ENCODE results near the gene ARF4. TPM values are rescaled to one million over a fixed set of nuclear protein-coding genes. Genes with fewer than 3 reads are reported as not detected.

ARF4 gene
- total RNA-seq, 2 donors from 2014 or later, result 51.7 to 75.5 TPM

DNA sequence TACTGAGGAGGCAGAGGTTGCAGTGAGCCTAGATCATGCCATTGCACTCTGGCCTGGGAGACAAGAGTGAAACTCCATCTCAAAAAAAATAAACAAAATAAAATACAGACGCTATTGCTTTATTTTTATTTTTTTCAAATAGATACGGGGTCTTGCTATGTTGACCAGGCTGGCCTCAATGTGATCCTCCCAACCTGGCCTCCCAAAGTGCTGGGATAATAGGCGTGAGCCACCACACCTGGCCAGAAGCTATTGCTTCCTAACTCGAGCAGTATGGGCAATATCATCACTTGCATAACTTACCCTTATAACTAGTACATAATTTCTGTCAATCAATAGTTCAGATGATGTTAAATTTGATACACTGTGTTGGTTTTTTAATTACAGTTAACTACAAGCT is 3.0 kb downstream of the ARF4 start:
- ATAC-seq (no peak), DNase-seq (ENCODE audit: low spot score in 2 of 2) (no peak)
- H3K36me3 Mint-ChIP-seq, result peaks cover 24 to 42% of the 10 kb centered on the region in 2 donors
- H3K27ac Mint-ChIP-seq, result peak overlapping the region; percentile 13 to 99
- no peaks in the 10 kb centered on the region for H3K9me3 Mint-ChIP-seq

DNA sequence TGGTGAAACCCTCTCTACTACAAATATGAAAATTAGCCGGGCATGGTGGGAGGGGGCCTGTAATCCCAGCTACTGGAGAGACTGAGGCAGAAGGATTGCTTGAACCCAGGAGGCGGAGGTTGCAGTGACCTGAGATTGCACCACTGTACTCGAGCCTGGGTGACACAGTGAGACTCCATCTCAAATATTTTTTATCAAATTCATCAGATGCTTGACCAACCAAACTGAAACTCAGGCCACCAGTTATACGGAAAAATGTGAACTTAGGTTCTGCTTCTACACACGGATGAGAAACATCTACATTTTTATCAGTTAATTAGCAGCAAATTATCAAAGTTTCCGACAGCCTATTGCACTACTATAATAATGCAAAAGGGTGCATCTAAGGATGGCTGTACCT is 4.8 kb downstream of the ARF4 start:
- ATAC-seq (no peak), DNase-seq (ENCODE audit: low spot score in 2 of 2) (no peak)
- Mint-ChIP-seq H3K9me3 (no peaks in the 10 kb centered on the region), H3K27ac (no peak overlapping the region), H3K36me3 (peaks cover 8 to 28% of the 10 kb centered on the region in 2 donors)

DNA sequence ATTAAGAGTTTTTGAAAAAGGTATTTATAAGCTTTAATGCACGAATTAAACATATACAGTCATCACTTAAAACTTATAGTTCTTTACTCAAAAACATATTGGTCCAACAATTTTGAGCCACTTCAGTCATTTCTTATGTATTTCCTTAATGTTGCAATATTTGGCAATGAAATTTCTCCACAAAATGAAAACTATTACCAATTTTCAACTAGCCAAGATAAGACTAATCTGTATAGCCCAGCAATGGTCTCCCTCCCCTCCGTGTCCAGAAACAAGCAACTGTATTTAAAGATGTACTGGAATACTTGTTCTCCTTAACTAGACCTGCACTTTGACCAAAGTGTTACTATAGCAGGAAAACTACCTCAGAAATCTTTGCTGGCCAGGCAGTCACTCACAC is 9.2 kb downstream of the ARF4 start:
- H3K36me3 Mint-ChIP-seq, result peaks cover 0 to 9% of the 10 kb centered on the region in 2 donors
- H3K9me3 Mint-ChIP-seq, result no peaks in the 10 kb centered on the region
- H3K27ac Mint-ChIP-seq, result no peak overlapping the region
- ATAC-seq (no peak), DNase-seq (ENCODE audit: low spot score in 2 of 2) (no peak)

- H3K36me3 Mint-ChIP-seq, result peaks cover 0 to 9% of the 10 kb centered on the region in 2 donors
- no peaks in the 10 kb centered on the region for H3K9me3 Mint-ChIP-seq
- DNase-seq (ENCODE audit: low spot score in 2 of 2) (no peak), ATAC-seq (peak; percentile 32 to 66)
- H3K27ac Mint-ChIP-seq, result peak overlapping the region in 1 of 2 donors; percentile 82
Measured at GRCh38 chr3:57586778-57587177, 10.4 kb downstream of the ARF4 start.

DNA sequence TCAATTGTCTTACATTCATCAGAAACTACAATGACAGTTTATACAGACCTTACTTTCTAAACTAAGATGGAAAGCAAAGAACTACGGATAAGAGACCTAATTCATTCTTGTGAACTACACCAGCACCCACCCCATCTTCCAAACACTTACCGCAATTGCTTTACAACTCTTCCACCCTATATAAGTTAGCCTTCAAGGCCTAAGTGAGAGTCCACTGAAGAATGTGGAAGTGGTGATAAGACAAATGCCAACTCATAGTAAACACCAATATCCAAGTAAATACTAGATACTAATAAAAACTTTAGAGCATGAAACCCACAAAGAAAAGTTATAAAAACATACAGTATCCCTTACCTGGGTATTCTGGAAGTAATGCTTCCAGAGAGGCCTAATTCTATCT is 13.6 kb downstream of the ARF4 start:
- H3K36me3 Mint-ChIP-seq, result peaks cover 0 to 14% of the 10 kb centered on the region in 2 donors
- ATAC-seq, result no peak
- H3K9me3 Mint-ChIP-seq, result no peaks in the 10 kb centered on the region
- peak overlapping the region in 1 of 2 donors; percentile 30 for H3K27ac Mint-ChIP-seq
- DNase-seq (ENCODE audit: low spot score in 2 of 2), result no peak

GRCh38 chr3:57582474-57583168 is 14.5 kb downstream of the ARF4 start:
- peaks cover 0 to 20% of the 10 kb centered on the region in 2 donors for H3K36me3 Mint-ChIP-seq
- peak in 1 of 2 donors; percentile 34 for ATAC-seq
- H3K27ac Mint-ChIP-seq, result no peak overlapping the region
- no peak for DNase-seq (ENCODE audit: low spot score in 2 of 2)
- H3K9me3 Mint-ChIP-seq, result no peaks in the 10 kb centered on the region

- Mint-ChIP-seq H3K27ac (peak overlapping the region in 1 of 2 donors; percentile 18), H3K9me3 (no peaks in the 10 kb centered on the region), H3K36me3 (peaks cover 0 to 18% of the 10 kb centered on the region in 2 donors)
- ATAC-seq, result no peak
- no peak for DNase-seq (ENCODE audit: low spot score in 2 of 2)
Measured at GRCh38 chr3:57577801-57578200, 19.3 kb downstream of the ARF4 start.

GRCh38 chr3:57575966-57576626 is 21.0 kb downstream of the ARF4 start:
- H3K27ac Mint-ChIP-seq, result no peak overlapping the region
- no peak for ATAC-seq
- no peaks in the 10 kb centered on the region for H3K9me3 Mint-ChIP-seq
- H3K36me3 Mint-ChIP-seq, result peaks cover 0 to 27% of the 10 kb centered on the region in 2 donors
- no peak for DNase-seq (ENCODE audit: low spot score in 2 of 2)

GRCh38 chr3:57572096-57572495 is 25.0 kb downstream of the ARF4 start:
- DNase-seq (ENCODE audit: low spot score in 2 of 2) (no peak), ATAC-seq (no peak)
- H3K9me3 Mint-ChIP-seq, result no peaks in the 10 kb centered on the region
- H3K36me3 Mint-ChIP-seq, result peaks cover 0 to 12% of the 10 kb centered on the region in 2 donors
- H3K27ac Mint-ChIP-seq, result no peak overlapping the region

- ATAC-seq (no peak), DNase-seq (ENCODE audit: low spot score in 2 of 2) (no peak)
- peak overlapping the region in 1 of 2 donors; percentile 29 for H3K27ac Mint-ChIP-seq
- no peaks in the 10 kb centered on the region for H3K9me3 Mint-ChIP-seq
- H3K36me3 Mint-ChIP-seq, result peaks cover 0 to 11% of the 10 kb centered on the region in 2 donors
Measured at GRCh38 chr3:57570878-57571277, 26.3 kb downstream of the ARF4 start.

DNA sequence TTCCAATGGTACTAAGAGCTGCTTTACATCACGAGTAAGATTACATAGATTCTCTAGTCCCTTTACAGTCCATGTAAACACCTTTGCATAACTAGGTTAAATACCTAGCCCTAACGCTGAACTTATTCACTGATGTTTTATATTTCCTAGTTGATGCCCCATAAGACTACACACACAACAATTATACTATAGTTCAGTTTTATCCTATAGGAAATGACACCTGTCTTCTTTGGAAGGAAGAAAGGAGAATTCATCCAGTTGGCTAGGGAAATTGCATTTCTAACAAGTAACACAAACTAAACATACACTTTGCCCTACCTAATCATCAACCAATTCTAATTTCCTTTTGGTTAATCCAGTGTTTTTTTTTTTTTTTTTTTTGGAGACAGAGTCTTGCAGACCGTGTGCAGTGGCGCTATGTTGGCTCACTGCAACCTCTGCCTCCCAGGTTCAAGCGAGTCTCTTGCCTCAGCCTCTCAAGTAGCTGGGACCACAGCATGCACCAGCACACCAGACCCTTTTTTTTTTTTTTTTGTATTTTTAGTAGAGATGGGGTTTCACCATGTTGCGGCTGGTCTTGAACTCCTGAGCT is 27.2 kb downstream of the ARF4 start:
- peaks cover 0 to 11% of the 10 kb centered on the region in 2 donors for H3K36me3 Mint-ChIP-seq
- ATAC-seq (no peak), DNase-seq (ENCODE audit: low spot score in 2 of 2) (no peak)
- no peak overlapping the region for H3K27ac Mint-ChIP-seq
- no peaks in the 10 kb centered on the region for H3K9me3 Mint-ChIP-seq

DNA sequence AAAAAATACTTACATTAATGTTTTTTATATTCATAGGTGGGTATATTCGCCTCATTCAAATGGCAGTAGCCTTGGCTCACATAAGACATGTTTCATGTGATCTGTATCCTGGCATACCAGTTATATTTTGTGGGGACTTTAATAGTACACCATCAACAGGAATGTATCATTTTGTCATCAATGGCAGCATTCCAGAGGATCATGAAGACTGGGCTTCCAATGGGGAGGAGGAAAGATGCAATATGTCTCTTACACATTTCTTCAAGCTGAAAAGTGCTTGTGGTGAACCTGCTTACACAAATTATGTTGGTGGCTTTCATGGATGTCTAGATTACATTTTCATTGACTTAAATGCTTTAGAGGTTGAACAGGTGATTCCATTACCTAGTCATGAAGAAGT is 37.6 kb downstream of the ARF4 start:
- H3K9me3 Mint-ChIP-seq, result no peaks in the 10 kb centered on the region
- no peak for DNase-seq (ENCODE audit: low spot score in 2 of 2)
- no peak overlapping the region for H3K27ac Mint-ChIP-seq
- H3K36me3 Mint-ChIP-seq, result peaks cover 27 to 55% of the 10 kb centered on the region in 2 donors
- no peak for ATAC-seq

DNA sequence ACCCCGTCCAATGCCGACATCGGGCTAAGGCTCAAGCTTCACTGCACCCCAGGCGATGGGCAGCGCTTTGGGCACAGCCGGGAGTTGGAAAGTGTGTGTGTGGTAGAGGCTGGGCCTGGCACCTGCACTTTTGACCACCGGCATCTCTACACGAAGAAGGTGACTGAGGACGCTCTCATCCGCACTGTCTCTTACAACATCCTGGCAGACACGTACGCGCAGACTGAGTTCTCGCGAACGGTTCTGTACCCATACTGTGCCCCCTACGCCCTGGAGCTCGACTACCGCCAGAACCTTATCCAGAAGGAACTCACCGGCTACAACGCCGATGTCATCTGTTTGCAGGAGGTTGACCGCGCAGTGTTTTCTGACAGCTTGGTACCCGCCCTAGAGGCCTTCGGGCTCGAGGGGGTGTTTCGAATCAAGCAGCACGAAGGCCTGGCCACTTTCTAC is 40.0 kb downstream of the ARF4 start:
- Mint-ChIP-seq H3K36me3 (peaks cover 27 to 55% of the 10 kb centered on the region in 2 donors), H3K9me3 (no peaks in the 10 kb centered on the region), H3K27ac (peak overlapping the region; percentile 99 to 100)
- ATAC-seq (peak; percentile 64 to 69), DNase-seq (ENCODE audit: low spot score in 2 of 2) (peak in 1 of 2 donors; percentile 65)

GRCh38 chr3:57556459-57557084 is 40.6 kb downstream of the ARF4 start:
- peak overlapping the region; percentile 99 to 100 for H3K27ac Mint-ChIP-seq
- peaks cover 27 to 55% of the 10 kb centered on the region in 2 donors for H3K36me3 Mint-ChIP-seq

GRCh38 chr3:57555738-57556458 is 41.2 kb downstream of the ARF4 start, which contains the start of gene PDE12:
Gene PDE12 (plus strand): TSS chr3:57556274. CDS start chr3:57556380, 106 bp downstream.
- peak; percentile 81 to 91 for DNase-seq (ENCODE audit: low spot score in 2 of 2)
- Mint-ChIP-seq H3K27ac (peak within 1 kb of the TSS; percentile 99 to 100), H3K9me3 (no peaks in the 10 kb centered on the region), H3K36me3 (peaks cover 27 to 51% of the 10 kb centered on the region in 2 donors)
- peak; percentile 87 for ATAC-seq

More at GRCh38 chr3:57556459-57557084, 40.6 kb downstream of the ARF4 start:
- H3K9me3 Mint-ChIP-seq, result no peaks in the 10 kb centered on the region
- DNase-seq (ENCODE audit: low spot score in 2 of 2), result peak; percentile 52 to 65
- peak; percentile 32 to 52 for ATAC-seq

- DNase-seq (ENCODE audit: low spot score in 2 of 2) (no peak), ATAC-seq (no peak)
- H3K36me3 Mint-ChIP-seq, result peaks cover 27 to 47% of the 10 kb centered on the region in 2 donors
- no peaks in the 10 kb centered on the region for H3K9me3 Mint-ChIP-seq
- H3K27ac Mint-ChIP-seq, result peak overlapping the region; percentile 99 to 100
Measured at GRCh38 chr3:57555306-57555705, 41.8 kb downstream of the ARF4 start.
